HG03039 (cell line): Measurements from ENCODE around the gene SDC4.

Source experiments
- ATAC-seq: cut with Tn5 transposase; IDR thresholded peaks from one replicate; pipeline ENCODE4 v1.9.1; 2021; ENCODE audit warnings: mild to moderate bottlenecking, moderate library complexity; ENCODE audit not compliant: unreplicated experiment

Gene SDC4

DNA sequence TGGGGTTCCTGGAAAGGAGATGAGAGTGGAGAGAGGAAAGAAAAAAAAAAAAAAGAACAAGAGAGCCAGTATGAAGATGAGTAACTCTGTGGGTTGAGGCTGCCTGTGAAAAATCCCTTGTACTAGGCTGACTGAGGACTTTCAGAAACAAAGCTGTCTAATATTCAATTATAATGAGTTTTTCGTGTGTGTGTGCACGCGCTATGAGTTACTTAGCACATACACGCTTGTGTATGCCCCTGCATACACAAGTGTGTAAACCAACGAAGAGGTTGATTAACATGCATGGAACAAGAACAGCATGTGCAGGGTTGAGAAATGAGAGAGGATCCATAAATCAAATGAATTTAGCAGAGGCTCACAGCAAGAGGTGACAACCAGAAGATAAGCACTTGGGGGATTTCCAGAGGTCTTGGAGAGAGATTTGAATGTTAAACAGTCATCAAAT is 46.4 kb downstream of the SDC4 start:
- ATAC-seq: no peak

DNA sequence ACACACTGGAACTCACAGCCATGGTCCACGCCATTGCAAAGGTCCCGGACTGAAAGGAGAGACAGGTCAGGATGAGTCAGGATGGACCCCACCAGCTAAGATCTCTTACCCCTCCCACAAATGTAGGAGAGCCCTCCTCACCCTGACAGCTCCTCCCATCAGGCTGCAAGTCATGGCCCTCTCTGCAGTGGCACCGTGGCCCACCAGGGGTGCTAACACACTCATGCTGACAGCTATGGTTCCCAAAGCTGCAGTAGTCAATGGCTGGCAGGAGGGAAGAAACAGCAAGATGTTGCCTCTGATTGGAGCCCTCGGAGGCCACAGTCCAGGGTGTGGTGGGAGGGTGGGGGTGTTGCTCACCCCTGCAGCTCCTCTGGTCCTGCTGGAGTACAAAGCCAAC is 47.3 kb downstream of the SDC4 start:
- ATAC-seq: no peak

DNA sequence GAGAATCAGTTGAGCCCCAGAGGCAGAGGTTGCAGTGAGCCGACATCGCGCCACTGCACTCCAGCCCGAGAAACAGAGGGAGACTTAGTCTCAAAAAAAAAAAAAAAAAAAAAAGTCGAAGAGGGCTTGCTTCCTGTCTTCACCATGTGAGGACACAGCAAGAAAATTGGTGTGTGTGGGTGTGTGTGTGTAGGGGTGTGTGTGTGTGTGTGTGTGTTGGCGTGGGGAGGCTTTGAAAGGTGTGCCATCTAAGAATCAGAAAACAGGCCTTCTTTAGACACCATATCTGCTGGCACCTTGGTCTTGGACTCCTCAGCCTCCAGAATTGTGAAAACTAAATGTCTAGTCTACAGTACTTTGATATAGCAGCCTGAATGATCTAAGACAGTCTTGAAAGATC is 48.4 kb downstream of the SDC4 start:
- ATAC-seq: no peak

DNA sequence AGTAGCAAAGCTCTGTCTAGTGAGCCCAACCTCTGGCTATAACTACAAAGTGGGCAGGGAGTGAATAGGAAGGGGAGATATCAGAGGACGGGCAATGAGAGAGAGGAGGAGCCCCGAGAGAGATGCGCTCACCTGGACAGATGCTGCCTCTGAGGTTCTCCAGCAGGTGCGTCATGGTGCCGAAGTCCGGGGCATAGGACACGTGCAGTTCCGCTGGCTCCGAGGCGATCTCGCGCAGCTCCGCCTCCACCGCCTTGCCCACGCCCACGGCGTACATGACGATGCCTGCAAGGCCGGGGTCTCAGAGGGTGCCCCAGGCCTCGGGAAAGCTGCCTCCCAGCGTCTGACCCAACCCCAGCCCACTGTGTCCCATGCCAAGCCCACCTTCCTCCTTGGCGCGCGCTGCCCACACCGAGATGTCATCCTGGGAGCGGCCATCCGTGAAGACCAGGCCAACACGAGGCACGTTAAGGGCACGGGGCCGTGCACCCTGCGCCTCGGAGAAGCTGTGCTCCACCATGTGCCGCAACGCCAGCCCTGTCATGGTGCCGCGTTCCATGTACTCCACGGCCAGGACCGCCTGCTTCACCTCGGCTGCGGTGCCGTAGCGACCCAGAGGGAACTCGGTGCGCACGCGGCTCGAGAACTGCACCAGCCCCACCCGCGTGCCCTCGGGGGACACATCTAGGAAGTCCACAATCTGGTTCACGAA is 50.3 kb downstream of the SDC4 start:
- ATAC-seq: no peak

DNA sequence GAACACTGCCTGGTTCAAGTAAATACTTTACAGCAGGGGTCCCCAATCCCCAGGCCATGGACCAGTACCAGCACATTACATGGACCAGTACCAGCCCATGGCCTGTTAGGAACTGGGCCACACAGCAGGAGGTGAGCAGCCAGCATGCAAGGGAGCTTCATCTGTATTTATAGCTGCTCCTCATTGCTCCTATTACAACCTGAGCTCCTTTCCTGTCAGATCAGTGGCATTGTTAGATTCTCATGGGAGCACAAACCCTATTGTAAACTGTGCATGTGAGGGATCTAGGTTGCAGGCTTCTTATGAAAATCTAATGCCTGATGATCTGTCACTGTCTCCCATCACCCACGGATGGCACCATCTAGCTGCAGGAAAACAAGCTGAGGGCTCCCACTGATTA is 53.6 kb downstream of the SDC4 start:
- ATAC-seq: no peak

DNA sequence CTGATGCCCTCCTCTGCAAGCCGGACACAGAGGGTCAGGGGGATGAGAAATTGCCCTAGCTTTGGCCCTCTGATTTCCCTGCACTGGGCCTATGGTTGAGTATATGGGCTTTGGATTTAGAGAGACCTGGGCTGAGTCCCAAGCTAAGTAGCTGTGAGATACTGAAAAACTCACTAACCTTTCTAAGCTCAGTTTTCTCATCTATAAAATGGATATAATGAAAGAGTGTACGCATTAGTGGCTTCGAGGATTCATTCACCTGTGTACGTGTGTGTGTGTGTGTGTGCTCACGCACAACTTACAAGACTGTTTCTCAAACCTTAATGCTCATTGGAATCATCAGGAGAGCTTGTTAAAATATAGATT is 54.2 kb downstream of the SDC4 start:
- no peak for ATAC-seq

DNA sequence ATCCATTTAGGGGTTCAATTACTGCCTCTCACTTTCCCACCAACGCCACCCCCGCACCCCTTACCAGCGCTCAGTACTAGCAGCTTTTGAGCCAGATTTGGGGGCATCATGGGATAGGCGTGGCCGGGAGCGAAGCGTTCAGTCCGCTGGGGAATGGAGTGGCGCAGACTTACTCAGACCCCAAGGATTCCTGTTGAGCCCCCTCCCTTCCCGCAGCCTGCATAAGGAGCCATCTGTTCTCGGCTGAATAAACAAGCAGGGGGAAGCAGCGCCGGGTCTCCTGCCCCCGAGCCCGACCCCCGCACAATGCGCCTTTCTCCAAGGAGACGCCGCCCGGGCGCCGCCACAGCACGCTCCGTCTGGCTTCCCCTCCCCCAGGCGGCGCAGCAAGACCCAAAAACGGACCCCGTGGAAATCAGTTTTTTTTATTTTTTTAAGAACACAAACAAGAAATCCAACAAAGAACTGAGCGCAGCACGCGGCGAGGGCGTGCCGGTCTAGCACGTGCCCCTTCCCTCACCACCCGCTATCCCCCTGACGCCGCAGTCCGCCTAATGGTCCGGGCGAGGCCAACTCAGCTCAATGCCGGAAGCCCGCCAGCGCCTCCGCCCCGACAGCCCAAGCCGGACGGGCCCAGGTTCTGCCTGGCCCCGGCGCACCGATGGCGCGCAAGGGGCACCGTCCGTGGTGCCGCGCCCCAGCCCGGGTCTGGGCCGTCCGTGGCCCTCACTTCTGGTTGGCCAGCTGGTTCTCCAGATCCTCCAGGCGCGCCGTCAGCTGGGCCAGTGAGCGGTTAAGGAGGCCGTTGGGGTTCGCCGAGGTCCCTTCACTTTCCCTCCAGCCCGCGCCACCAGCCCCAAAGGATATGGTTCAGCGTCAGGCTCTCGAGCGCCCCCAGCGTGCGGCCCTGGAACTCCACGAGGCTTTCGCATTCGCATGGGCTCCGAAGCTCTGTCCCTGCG is 54.9 kb downstream of the SDC4 start:
- peak; percentile 53 for ATAC-seq

DNA sequence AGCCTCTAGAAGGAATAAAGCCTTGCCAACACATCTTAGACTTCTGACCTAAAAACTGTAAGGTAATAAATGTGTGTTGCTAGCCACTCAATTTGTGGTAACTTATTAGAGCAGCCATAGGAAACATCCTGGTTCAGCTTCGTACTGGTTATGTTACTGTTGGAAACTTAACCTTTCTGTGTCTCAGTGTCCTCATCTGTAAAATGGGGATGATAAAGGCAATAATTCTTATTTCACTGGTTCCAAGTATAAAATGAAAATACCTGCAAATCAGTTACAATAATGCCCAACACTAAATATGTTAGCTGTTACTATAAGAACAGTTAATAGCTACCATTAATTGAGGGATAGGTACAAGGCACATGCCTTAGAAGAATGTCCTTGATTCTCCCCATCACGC is 55.9 kb downstream of the SDC4 start:
- ATAC-seq: no peak

DNA sequence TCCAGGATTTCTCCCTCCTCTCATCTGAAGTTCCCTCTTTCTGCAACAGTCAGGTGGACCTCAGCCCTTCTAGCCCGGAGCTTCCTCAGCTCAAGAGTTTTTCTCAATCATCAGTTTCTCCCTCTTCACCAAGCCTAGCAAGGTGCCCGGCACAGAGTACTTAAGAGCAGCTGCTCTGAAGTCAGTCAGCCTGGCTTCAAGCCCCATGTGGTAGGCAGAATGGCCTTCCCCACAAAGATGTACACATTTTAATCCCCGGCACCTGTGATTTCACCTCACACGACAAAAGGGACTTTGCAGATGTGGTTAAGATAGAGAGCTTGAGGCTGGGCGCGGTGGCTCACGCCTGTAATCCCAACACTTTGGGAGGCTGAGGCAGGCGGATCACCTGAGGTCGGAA is 56.7 kb downstream of the SDC4 start:
- ATAC-seq: no peak

DNA sequence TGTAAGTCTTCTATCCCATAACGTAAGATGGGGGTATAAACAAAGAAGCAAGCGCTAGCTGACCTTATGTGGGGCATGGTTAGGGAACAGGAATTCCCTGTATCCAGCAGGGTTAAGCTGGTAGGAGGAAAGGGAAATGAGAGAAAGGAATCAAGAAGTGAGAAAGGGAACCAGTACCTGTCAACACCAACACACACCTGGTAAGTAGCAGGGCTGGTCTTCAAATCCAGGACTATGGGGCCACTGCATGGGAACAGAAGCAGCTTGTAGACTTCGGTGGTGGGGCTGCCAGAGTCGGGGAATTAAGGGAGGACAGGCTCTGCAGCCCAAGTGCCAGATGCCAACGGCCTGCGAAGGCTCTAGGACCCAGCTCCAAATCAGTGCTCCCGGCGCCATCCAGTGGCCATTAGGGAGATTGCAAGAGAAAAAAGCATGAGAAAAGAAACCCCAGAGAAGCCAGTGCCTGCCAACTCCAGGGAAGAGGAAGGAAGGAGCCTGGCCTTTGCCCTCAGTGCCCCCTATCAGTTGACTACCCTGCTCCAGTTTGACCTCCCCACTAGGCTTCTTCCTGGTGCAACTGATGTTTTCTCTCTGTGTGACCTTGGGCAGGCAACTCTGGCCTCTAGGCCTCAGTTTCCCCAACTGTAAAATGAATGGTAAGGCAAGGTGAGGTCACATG is 57.4 kb downstream of the SDC4 start:
- ATAC-seq: no peak

DNA sequence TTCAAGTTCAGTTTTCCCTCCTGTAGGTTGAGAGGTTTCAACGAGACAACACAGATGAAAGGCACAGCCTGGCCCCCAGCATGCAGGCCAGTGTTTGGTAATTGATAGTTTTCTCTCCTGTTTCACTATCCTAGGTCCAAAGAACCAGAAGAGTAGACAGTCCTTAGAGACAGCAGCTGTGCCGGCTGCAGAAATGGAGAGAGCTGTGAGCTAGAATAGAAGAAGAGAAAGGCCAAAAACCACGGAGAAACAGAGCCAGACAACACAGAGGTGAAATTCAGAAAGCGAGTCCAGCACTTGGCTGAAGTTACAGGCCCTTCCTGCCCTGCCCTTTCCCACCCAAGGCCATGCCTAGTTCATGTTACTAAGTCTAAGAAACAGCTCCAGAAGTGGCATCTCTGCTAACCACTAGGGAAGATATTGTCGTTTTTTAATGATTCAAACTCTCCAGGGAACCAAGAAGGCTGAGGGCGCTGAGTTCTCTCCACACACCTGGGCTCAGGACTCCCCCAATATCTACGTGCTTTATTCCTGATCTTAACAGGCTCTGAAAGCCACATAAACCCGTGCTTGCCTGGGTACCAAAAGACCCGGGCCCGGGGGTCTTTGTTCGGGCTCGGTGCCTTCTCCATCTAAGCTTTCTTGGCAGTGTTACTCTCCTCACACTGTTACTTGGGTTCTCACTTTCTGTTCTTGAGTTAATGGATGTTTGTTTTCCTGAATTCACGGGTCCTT is 58.1 kb downstream of the SDC4 start:
- no peak for ATAC-seq

DNA sequence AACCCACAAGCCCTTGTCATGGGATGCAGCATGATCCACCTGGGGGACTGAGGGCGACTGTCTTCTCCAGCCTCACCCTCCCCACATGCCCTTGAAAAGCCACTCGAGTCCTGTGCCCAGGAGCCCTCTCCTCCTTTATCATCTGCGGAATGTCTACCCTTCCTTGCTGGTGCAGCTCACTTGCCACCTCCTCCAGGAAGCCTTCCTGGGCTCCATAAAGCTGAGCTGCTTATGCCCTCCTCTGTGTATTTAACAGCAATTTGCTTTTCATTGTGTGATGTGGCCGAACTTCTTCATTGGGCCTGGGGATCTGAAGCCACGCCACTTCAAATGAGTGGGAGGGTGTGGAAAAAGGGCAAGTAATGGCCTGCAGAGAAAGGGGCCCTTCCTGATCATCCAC is 59.4 kb downstream of the SDC4 start:
- ATAC-seq: no peak

DNA sequence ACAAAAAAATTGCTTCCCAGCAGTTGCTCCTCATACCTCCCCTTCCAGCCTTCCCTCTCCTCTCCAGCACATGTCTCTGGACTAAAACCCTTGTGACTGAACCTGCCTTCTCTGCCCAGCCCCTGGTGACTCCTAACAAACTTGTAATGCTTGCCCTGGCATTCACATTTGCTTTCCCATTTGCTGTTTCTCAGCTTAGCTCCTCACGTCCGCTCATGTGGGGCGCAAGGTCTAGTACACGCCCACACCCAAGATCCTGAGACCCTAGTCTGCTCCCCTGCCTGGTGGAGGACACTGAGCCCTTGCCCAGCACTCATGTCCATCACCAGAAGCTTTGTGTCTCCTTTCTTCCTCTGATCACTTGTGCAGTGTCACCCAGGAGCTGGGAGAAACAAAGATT is 59.8 kb downstream of the SDC4 start:
- no peak for ATAC-seq

DNA sequence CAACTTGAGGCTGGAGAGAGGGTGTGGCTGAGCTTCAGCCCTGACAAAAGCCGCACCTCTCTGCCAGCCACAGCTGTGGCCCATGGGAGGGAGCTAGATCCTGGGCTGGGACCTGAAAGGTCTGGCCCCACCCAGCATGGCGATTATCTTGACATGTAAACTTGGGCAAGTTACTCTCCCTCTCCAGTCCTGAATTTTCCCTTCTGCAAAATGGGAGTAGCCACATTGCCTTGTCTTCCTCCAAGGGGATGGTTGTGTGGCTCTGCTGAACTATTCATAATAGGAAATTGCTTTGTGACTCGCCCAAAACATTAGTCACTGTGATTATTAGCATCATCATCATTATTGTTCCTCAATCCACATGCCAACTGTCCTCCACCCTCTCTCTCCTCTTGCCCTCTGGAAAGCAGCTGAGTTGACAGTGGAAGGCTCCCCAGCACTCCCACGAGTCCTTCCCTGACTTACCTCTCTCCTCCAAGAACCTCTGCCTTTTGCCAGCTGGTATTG is 64.6 kb downstream of the SDC4 start:
- ATAC-seq: no peak

DNA sequence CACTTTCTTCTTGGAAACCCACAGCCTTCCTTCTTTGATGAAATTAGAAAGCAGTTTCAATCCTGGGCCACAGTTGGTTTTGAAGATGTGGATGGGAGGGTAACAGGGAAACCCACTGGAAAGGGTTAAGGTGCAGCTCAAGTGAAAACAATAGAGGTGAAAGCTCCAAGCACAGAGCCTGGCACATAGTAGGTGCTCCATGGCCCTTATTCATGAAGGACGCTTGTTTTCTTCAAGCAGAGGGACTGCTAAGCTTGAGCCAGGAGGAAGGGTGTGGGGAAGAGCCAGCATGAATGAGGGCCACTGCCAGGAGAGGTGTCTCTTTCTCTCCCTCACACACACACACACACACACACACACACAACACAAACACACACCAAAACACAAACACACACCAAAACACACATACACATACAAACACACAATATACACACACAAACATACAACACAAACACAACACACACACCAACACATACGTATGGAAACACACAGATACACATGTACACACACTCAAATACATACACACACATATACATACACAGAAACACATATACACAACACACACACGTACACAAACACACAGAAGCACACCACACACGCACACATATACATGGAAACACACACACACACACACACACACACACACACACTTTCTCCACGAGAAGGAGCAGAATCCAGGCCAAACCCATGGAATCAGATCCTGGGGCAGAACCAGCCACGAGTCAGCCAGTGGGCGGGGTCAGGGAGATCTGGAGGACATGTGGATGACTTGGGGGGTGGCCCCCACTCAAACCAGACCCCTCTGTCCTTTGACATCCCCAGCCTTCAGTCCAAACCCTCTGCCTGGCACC is 65.3 kb downstream of the SDC4 start:
- ATAC-seq: no peak

DNA sequence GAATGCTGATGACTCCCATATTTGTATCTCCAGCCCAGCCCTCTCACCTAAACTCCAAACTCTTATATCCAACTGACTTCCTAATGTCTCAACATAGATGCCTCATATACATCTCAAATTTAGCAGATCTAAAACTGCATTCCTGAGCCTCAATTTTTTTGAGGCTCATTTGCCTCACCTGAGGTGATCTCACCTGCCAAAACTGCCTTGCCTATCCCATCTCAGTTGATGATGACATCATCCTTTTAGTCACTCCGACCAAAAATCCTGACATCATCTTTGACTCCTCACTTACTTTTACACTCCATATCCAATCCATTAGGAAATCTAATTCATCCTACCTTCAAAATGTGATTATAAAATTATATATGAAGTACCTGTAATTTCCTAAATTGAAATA is 68.2 kb downstream of the SDC4 start:
- no peak for ATAC-seq

DNA sequence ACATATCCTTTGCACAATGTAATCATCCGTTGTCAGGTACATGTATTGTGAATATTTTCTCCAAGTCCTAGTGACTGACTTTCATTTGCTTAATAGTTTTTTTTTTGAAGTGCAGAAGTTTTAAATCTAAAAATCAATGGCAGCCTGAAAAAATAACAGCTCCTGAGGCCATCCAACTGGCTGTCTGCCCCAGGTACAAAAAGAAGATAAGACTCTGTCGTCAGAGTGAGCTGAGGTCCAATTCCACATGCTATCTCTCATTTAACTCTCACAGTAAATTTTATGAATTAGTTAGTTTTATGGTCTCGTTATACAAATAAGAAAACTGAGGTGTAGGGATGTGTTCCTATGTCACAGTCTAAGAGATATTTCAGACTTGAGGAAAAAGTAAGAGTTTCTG is 72.9 kb downstream of the SDC4 start:
- no peak for ATAC-seq
